GM06990 (cell line): ENCODE measurements around the gene PRKCZ.

Experiments used
- DNase-seq: peaks from one replicate; pipeline ENCODE4 v3.0.0-alpha.2; 2011; ENCODE audit not compliant: insufficient read length; ENCODE audit errors: extremely low read depth
- H3K27me3 ChIP-seq: replicated peaks from 2 replicates; pipeline ENCODE4 v1.6.0; 2011; ENCODE audit warnings: low read length; ENCODE audit not compliant: control insufficient read depth, insufficient read depth
- H3K36me3 ChIP-seq: 2 replicates; pipeline ENCODE4 v1.5.1; 2011; ENCODE audit warnings: low read length; ENCODE audit not compliant: control insufficient read depth, insufficient read depth
- H3K4me3 ChIP-seq: replicated peaks from 2 replicates; pipeline ENCODE4 v1.5.1; 2011; ENCODE audit warnings: low read depth, mild to moderate bottlenecking, control low read depth, low read length
- CTCF ChIP-seq: IDR thresholded peaks from 2 replicates; pipeline ENCODE4 v1.5.1; 2011; ENCODE audit warnings: low read length, control low read depth, mild to moderate bottlenecking, inconsistent platforms; ENCODE audit not compliant: insufficient read depth, poor library complexity, severe bottlenecking

PRKCZ gene

GRCh38 chr1:2032737-2033136, 17.5 kb upstream of the PRKCZ start:
- Histone ChIP-seq H3K4me3 (no peak overlapping the region), H3K36me3 (no peaks in the 10 kb centered on the region), H3K27me3 (no peaks in the 10 kb centered on the region; the same call in 1 of the 2 replicates)
- DNase-seq = no peak
- no peak for TF ChIP-seq CTCF

- Histone ChIP-seq H3K27me3 (no peaks in the 10 kb centered on the region; the same call in 1 of the 2 replicates), H3K36me3 (no peaks in the 10 kb centered on the region)
- no peak for TF ChIP-seq CTCF
Measured at GRCh38 chr1:2033165-2033564, 17.0 kb upstream of the PRKCZ start.

GRCh38 chr1:2036287-2036686, 13.9 kb upstream of the PRKCZ start:
- DNase-seq = no peak
- Histone ChIP-seq H3K36me3 (no peaks in the 10 kb centered on the region), H3K4me3 (no peak overlapping the region), H3K27me3 (no peaks in the 10 kb centered on the region)
- no peak for TF ChIP-seq CTCF

More at GRCh38 chr1:2033165-2033564, 17.0 kb upstream of the PRKCZ start:
- DNase-seq = no peak
- H3K4me3 ChIP-seq = no peak overlapping the region

- Histone ChIP-seq H3K27me3 (no peaks in the 10 kb centered on the region), H3K36me3 (no peaks in the 10 kb centered on the region), H3K4me3 (no peak overlapping the region)
- TF ChIP-seq CTCF = no peak
- DNase-seq = no peak
Measured at GRCh38 chr1:2037314-2037979, 12.8 kb upstream of the PRKCZ start.

- Histone ChIP-seq H3K36me3 (no peaks in the 10 kb centered on the region), H3K27me3 (no peaks in the 10 kb centered on the region), H3K4me3 (no peak overlapping the region)
- TF ChIP-seq CTCF = no peak
- no peak for DNase-seq
Measured at GRCh38 chr1:2038229-2038628, 12.0 kb upstream of the PRKCZ start.

- Histone ChIP-seq H3K36me3 (no peaks in the 10 kb centered on the region), H3K27me3 (no peaks in the 10 kb centered on the region; the same call in none of the 2 replicates), H3K4me3 (no peak overlapping the region)
- no peak for TF ChIP-seq CTCF
- DNase-seq = no peak
Measured at GRCh38 chr1:2039251-2039650, 11.0 kb upstream of the PRKCZ start.
